Right atrium auricular region (tissue), 2 donors: Measurements from ENCODE around the gene GPI. TPM values are rescaled to one million over a fixed set of nuclear protein-coding genes. Genes with fewer than 3 reads are reported as not detected.
A peak's percentile ranks its signal among the peaks of the same experiment; 100 is the strongest.

Experiments
- DNase-seq: peaks from one replicate; pipeline ENCODE4 v3.0.0-alpha.2; 2019; ENCODE audit warnings: low spot score
- H3K27ac ChIP-seq, 2 donors: fragments of 200-600 bp; sonication (generic); 1 replicate in 1 of 2; 2 replicates in 1 of 2; pipeline ENCODE4 v1.5.1; 2016 to 2019
- H3K27me3 ChIP-seq, 2 donors: fragments of 200-600 bp; sonication (generic); one replicate each; pipeline versions ENCODE4 v1.5.1 to v1.6.0; 2017 to 2019
- H3K36me3 ChIP-seq: fragments of 200-600 bp; sonication (generic); one replicate; pipeline ENCODE4 v1.5.1; 2016
- H3K4me1 ChIP-seq, 2 donors: fragments of 200-600 bp; sonication (generic); one replicate each; pipeline versions ENCODE4 v1.5.1 to v1.6.0; 2017 to 2019
- H3K4me3 ChIP-seq, 2 donors: fragments of 200-600 bp; sonication (generic); 1 replicate in 1 of 2; 2 replicates in 1 of 2; pipeline ENCODE4 v1.5.1; 2017 to 2019; ENCODE audit warnings: mild to moderate bottlenecking in 1 of 2, moderate library complexity in 1 of 2
- H3K9me3 ChIP-seq, 2 donors: fragments of 200-600 bp; sonication (generic); one replicate each; pipeline ENCODE4 v1.5.1; 2019
- total RNA-seq, 2 donors: library from RNA; depleted of rRNA; stranded (reverse); fragments of >200 nt; gene quantifications; one replicate each; pipeline ENCODE4 v1.1.0, GENCODE V29; 2016
- TF ChIP-seq, protein P1 (sequence below), 2 donors: fragments of 200-600 bp; sonication (generic); IDR thresholded peaks; one replicate each; pipeline ENCODE4 v1.5.1; 2019; ENCODE audit warnings: antibody characterized with exemption in 2 of 2

The GPI gene
- total RNA-seq, 2 donors from 2014 or later = 340 to 413 TPM

DNA sequence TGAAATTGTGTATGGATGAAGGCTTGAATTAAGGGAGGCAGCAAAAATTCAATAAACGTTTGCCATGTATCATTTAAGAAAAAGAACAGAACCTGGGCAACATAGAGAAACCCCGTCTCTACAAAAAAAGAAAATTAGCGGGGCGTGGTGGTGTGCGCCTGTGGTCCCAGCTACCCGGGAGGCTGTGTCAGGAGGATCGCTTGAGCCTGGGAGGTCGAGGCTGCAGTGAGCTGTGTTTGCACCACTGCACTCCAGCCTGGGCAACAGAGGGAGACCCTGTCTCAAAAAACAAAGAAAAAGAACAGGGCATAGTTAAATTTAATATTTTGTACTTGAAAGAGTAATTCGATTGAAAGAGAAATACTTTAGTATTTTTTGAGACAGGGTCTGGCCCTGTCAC lies 64.6 kb downstream of the GPI start:
- Histone ChIP-seq H3K4me1 (peaks cover 0 to 49% of the 10 kb centered on the region in 2 donors), H3K4me3 (peak overlapping the region; percentile 9 to 96), H3K27me3 (no peaks in the 10 kb centered on the region), H3K36me3 (no peaks in the 10 kb centered on the region), H3K9me3 (no peaks in the 10 kb centered on the region), H3K27ac (peak overlapping the region; percentile 91 to 97)
- TF ChIP-seq, protein P1, sequence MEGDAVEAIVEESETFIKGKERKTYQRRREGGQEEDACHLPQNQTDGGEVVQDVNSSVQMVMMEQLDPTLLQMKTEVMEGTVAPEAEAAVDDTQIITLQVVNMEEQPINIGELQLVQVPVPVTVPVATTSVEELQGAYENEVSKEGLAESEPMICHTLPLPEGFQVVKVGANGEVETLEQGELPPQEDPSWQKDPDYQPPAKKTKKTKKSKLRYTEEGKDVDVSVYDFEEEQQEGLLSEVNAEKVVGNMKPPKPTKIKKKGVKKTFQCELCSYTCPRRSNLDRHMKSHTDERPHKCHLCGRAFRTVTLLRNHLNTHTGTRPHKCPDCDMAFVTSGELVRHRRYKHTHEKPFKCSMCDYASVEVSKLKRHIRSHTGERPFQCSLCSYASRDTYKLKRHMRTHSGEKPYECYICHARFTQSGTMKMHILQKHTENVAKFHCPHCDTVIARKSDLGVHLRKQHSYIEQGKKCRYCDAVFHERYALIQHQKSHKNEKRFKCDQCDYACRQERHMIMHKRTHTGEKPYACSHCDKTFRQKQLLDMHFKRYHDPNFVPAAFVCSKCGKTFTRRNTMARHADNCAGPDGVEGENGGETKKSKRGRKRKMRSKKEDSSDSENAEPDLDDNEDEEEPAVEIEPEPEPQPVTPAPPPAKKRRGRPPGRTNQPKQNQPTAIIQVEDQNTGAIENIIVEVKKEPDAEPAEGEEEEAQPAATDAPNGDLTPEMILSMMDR (IDR thresholded peaks at IDR 0.05) = no peak
- no peak for DNase-seq

DNA sequence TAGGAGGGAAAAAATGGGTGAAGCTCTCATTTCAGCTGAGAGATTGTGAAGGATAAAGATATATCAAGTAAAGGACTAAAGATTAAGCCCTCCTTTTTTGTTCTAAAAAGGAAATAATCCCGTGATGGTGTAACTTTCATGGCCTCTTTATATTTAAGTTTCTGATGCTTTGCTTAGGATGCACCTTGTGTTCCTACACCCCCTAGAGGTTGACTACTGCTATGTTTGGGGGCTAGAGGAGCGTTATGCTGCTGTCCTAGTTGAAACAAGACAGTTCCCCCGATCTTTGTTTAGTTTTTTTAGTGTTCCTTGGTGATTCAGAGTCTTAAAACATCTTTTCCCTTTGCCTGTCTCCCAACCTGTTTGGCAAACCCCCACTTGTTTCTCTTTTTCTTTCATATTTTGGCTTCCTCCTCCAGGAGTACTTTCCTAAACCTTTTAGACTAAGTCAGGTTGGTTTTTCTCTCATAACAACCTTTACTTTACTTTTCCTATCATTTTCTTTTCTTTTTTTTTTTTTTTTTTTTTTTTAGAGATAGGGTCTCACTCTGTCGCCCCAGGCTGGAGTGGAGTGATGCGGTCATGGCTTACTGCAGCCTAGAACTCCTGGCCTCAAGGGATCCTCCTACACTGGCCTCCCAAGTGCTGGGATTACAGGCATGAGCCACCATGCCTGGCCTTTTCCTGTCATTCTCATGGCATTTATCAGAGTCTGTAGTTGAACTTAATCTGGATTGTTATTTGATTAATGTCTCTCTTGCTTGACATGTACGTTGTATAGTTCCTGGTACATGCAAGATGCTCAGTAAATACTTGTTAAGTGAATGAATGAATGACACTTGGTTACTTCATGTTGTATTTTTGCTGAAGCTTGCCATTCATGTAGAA lies 66.0 kb downstream of the GPI start:
- no peak overlapping the region for H3K4me3 ChIP-seq
- DNase-seq = no peak
- TF ChIP-seq, protein P1 (IDR thresholded peaks at IDR 0.05) = peak; percentile 31 to 68
- H3K27me3 ChIP-seq = no peaks in the 10 kb centered on the region
- H3K9me3 ChIP-seq = no peaks in the 10 kb centered on the region
- peaks cover 0 to 49% of the 10 kb centered on the region in 2 donors for H3K4me1 ChIP-seq
- peak overlapping the region; percentile 2 to 38 for H3K27ac ChIP-seq
- H3K36me3 ChIP-seq = peaks cover 14% of the 10 kb centered on the region

DNA sequence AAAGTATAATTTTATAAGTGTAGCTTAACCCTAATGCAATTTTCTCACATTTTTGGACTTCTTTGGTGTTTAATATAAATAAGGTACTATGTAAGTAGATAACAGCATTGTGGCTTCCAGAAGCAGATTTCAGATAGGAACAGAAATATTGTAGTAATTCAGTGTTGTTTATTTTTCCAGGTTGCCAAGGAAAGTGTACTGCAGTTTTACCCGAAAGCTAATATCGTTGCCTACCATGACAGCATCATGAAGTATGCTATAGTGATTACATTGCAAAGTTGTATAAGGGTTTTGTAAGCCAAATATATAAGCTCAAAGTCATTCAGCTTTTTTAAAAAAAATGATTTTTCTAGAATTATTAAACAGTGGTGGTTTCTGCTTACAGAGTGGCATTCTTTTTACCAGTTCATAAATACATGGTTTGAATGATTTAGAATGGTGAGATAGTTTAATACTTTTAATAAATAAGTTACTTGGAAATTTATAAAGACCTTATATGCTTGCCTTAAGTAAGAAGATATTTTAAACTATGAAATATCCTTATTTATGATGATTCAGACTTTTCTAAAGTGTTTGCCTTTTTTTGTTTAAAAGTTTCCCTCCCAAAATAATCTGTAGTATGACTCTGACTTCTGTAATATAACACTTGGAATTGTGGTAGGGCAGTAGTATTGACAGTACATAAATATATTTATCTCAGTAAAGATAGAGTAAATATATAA lies 66.8 kb downstream of the GPI start:
- no peak for DNase-seq
- H3K27ac ChIP-seq = peak overlapping the region; percentile 53 to 56
- H3K4me3 ChIP-seq = no peak overlapping the region
- H3K27me3 ChIP-seq = no peaks in the 10 kb centered on the region
- TF ChIP-seq, protein P1 (IDR thresholded peaks at IDR 0.05) = no peak
- H3K4me1 ChIP-seq = peaks cover 0 to 49% of the 10 kb centered on the region in 2 donors
- H3K36me3 ChIP-seq = peaks cover 22% of the 10 kb centered on the region
- H3K9me3 ChIP-seq = no peaks in the 10 kb centered on the region

DNA sequence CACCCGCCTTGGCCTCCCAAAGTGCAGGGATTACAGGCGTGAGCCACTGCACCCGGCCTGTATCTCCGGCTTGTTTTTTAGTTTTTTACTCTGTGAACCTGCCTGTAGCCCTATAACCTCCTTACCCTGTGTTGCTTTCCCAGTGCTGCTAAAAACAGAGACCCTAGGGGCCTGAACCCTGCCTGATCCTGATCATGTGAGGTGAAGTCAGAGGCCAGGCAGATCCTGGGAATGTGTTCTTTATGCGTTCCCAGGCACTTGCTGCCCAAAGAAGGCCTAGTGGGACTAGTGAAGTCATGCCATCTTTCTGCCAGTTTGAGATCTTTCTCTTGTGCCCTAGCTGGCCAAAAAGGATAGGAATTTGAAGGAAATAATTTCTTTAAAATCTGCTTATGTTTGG lies 67.8 kb downstream of the GPI start:
- Histone ChIP-seq H3K36me3 (peaks cover 32% of the 10 kb centered on the region), H3K27ac (peak overlapping the region; percentile 53 to 56), H3K4me3 (no peak overlapping the region), H3K9me3 (no peaks in the 10 kb centered on the region), H3K4me1 (peaks cover 0 to 44% of the 10 kb centered on the region in 2 donors), H3K27me3 (no peaks in the 10 kb centered on the region)
- TF ChIP-seq, protein P1 (IDR thresholded peaks at IDR 0.05) = no peak
- no peak for DNase-seq

DNA sequence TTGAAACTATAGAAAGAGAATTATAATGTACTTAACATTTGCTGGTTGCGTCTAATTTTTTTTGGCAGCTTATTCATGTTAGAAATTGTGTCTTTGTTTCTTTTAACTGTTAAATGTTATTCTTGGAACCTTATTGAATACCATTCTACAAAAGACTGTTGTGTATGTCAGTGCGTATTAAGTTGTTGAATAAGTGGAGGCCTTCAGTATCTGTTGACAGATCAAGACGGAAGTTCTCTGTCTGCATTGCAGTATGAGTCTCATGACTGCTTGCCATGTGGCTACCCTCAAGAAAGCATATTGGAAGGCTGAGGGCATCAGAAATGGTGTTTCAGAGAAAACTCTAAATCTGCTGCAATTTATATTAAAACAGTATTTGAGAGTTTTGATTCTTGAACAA lies 71.7 kb downstream of the GPI start:
- peak overlapping the region in 1 of 2 donors; percentile 6 for H3K27ac ChIP-seq

More for the DNA sequence above, 71.7 kb downstream of the GPI start:
- TF ChIP-seq, protein P1 (IDR thresholded peaks at IDR 0.05) = no peak
- Histone ChIP-seq H3K4me3 (no peak overlapping the region), H3K4me1 (peaks cover 0 to 18% of the 10 kb centered on the region in 2 donors), H3K36me3 (peaks cover 70% of the 10 kb centered on the region), H3K27me3 (no peaks in the 10 kb centered on the region), H3K9me3 (no peaks in the 10 kb centered on the region)
- DNase-seq = no peak
